SU-DHL-6 (cell line): Measurements from ENCODE around the gene IQCE.

Experiments
- H2AFZ ChIP-seq: fragments of 200-600 bp; sonication (generic); 2 replicates; pipeline ENCODE4 v1.6.1; 2014; ENCODE audit warnings: low read depth, mild to moderate bottlenecking, moderate library complexity, mixed read lengths, antibody characterized with exemption, low read length; ENCODE audit not compliant: severe bottlenecking
- H3F3A ChIP-seq: fragments of 200-600 bp; shearing (Covaris generic); 2 replicates; pipeline ENCODE4 v1.6.0; 2016; ENCODE audit warnings: antibody characterized with exemption, mild to moderate bottlenecking; ENCODE audit not compliant: insufficient read depth
- H3K27ac ChIP-seq: fragments of 200-600 bp; sonication (generic); 2 replicates; pipeline ENCODE4 v1.5.1; 2016; ENCODE audit warnings: low read depth, mild to moderate bottlenecking, low read length, moderate library complexity, mixed read lengths
- H3K27me3 ChIP-seq: fragments of 200-600 bp; sonication (generic), shearing (Covaris generic); 2 replicates; pipeline ENCODE4 v1.6.0; 2014; ENCODE audit warnings: mild to moderate bottlenecking, low read length
- H3K36me3 ChIP-seq: fragments of 200-600 bp; sonication (generic); 2 replicates; pipeline ENCODE4 v1.6.1; 2014; ENCODE audit warnings: mild to moderate bottlenecking, low read length, mixed read lengths
- H3K4me2 ChIP-seq: fragments of 300-600, 200-600 bp; shearing (Covaris generic), sonication (generic); 2 replicates; pipeline ENCODE4 v1.6.0; 2014; ENCODE audit warnings: low read length, low read depth, mild to moderate bottlenecking; ENCODE audit not compliant: poor library complexity, severe bottlenecking
- H3K4me3 ChIP-seq: fragments of 200-600 bp; sonication (generic); 2 replicates; pipeline ENCODE4 v1.5.1; 2014; ENCODE audit warnings: antibody characterized with exemption, low read length, mild to moderate bottlenecking, mixed read lengths; ENCODE audit not compliant: insufficient read depth, poor library complexity, severe bottlenecking
- H3K79me2 ChIP-seq: fragments of 200-600 bp; sonication (generic); 2 replicates; pipeline ENCODE4 v1.6.1; 2014; ENCODE audit warnings: mild to moderate bottlenecking, low read length, moderate library complexity; ENCODE audit not compliant: insufficient read depth
- H3K9ac ChIP-seq: fragments of 200-600 bp; sonication (generic); 2 replicates; pipeline ENCODE4 v1.7.0; 2014; ENCODE audit warnings: mild to moderate bottlenecking, low read length
- H3K9me2 ChIP-seq: fragments of 200-600 bp; sonication (generic); replicated peaks from 2 replicates; pipeline ENCODE4 v1.6.1; 2014; ENCODE audit warnings: low read length; ENCODE audit not compliant: insufficient read depth
- H3K9me3 ChIP-seq: fragments of 200-600 bp; sonication (generic); 2 replicates; pipeline ENCODE4 v1.6.1; 2014; ENCODE audit warnings: low read length, mixed read lengths; ENCODE audit not compliant: insufficient read depth
- H4K20me1 ChIP-seq: fragments of 200-600 bp; sonication (generic); 2 replicates; pipeline ENCODE4 v1.6.1; 2014; ENCODE audit warnings: low read depth, mild to moderate bottlenecking, antibody characterized with exemption, low read length, moderate library complexity, mixed read lengths
- CTCF ChIP-seq: fragments of 200-600 bp; sonication (generic); IDR thresholded peaks from one replicate; pipeline ENCODE4 v1.5.1; 2017; ENCODE audit warnings: antibody characterized with exemption, mild to moderate bottlenecking, low read length, moderate library complexity; ENCODE audit not compliant: insufficient read depth, poor library complexity, severe bottlenecking
- EZH2phosphoT487 ChIP-seq: fragments of 200-600 bp; sonication (generic), shearing (Covaris generic); conservative IDR thresholded peaks from 2 replicates; pipeline ENCODE4 v1.6.1; 2018; ENCODE audit warnings: mild to moderate bottlenecking, antibody characterized with exemption, low read length, moderate library complexity, mixed read lengths

IQCE gene

GRCh38 chr7:2510909-2511768, 47.6 kb upstream of the IQCE start:
- Histone ChIP-seq H3K79me2 (no peaks in the 10 kb centered on the region), H3K27me3 (no peaks in the 10 kb centered on the region), H3K9ac (no peak overlapping the region), H3K4me3 (no peak overlapping the region), H3K9me3 (no peaks in the 10 kb centered on the region), H3K27ac (no peak overlapping the region), H3K36me3 (no peaks in the 10 kb centered on the region), H4K20me1 (no peaks in the 10 kb centered on the region), H3F3A (no peaks in the 10 kb centered on the region), H3K9me2 (no peaks in the 10 kb centered on the region), H3K4me2 (peak overlapping the region; percentile 6), H2AFZ (no peak overlapping the region)
- TF ChIP-seq CTCF (no peak), EZH2phosphoT487 (0 out of 2 replicates have a peak, but pooled peaks have one; percentile 38)

- no peaks in the 10 kb centered on the region for H3K9me3 ChIP-seq
- H3K9ac ChIP-seq = no peak overlapping the region
- no peak overlapping the region for H3K4me3 ChIP-seq
- no peak overlapping the region for H2AFZ ChIP-seq
- no peaks in the 10 kb centered on the region for H3K9me2 ChIP-seq
- H3K27ac ChIP-seq = no peak overlapping the region
- no peaks in the 10 kb centered on the region for H3K36me3 ChIP-seq
- no peaks in the 10 kb centered on the region for H3K27me3 ChIP-seq
- TF ChIP-seq EZH2phosphoT487 (no peak), CTCF (no peak)
- H4K20me1 ChIP-seq = no peaks in the 10 kb centered on the region
- H3K79me2 ChIP-seq = no peaks in the 10 kb centered on the region
- no peak overlapping the region for H3K4me2 ChIP-seq
- H3F3A ChIP-seq = no peaks in the 10 kb centered on the region
These were observed 47.0 kb upstream of the IQCE start for GRCh38 chr7:2511769-2512168.

- Histone ChIP-seq H3F3A (no peaks in the 10 kb centered on the region), H3K4me2 (no peak overlapping the region), H3K9me3 (no peaks in the 10 kb centered on the region), H3K27me3 (no peaks in the 10 kb centered on the region), H2AFZ (no peak overlapping the region), H3K27ac (no peak overlapping the region), H4K20me1 (no peaks in the 10 kb centered on the region), H3K9ac (no peak overlapping the region), H3K36me3 (no peaks in the 10 kb centered on the region), H3K9me2 (no peaks in the 10 kb centered on the region), H3K79me2 (no peaks in the 10 kb centered on the region), H3K4me3 (no peak overlapping the region)
- TF ChIP-seq CTCF (no peak), EZH2phosphoT487 (no peak)
These were observed 46.6 kb upstream of the IQCE start for GRCh38 chr7:2512179-2512661.
